K562 (cell line): ENCODE measurements around the gene PRRT1. TPM values are rescaled to one million over a fixed set of nuclear protein-coding genes. Genes with fewer than 3 reads are reported as not detected.

Experiments
- ASH1L ChIP-seq: fragments of 450-650 bp; IDR thresholded peaks from 2 replicates; pipeline ENCODE4 v1.6.1; 2018; ENCODE audit warnings: borderline replicate concordance, mild to moderate bottlenecking, low read depth; ENCODE audit not compliant: partially characterized antibody
- CBFA2T2 ChIP-seq: fragments of 450-650 bp; conservative IDR thresholded peaks from 2 replicates; pipeline ENCODE4 v1.6.1; 2017; ENCODE audit warnings: mild to moderate bottlenecking
- CBX5 ChIP-seq: IDR thresholded peaks from 2 replicates; pipeline ENCODE4 v1.6.1; 2014; ENCODE audit warnings: low read depth, borderline replicate concordance
- CC2D1A ChIP-seq: fragments of 450-650 bp; IDR thresholded peaks from 2 replicates; pipeline ENCODE4 v1.6.1; 2017; ENCODE audit warnings: mild to moderate bottlenecking
- DDX20 ChIP-seq: fragments of 450-650 bp; IDR thresholded peaks from 2 replicates; pipeline ENCODE4 v1.6.1; 2016; ENCODE audit warnings: missing genetic modification characterization, low read depth, mild to moderate bottlenecking, missing compliant biosample characterization, moderate library complexity
- EHMT2 ChIP-seq: fragments of 450-650 bp; IDR thresholded peaks from 2 replicates; pipeline ENCODE4 v1.6.1; 2018; ENCODE audit warnings: antibody characterized with exemption
- GTF2F1 ChIP-seq: IDR thresholded peaks from 2 replicates; pipeline ENCODE4 v1.6.1; 2011; ENCODE audit warnings: low read depth, low read length, improper control_type of control experiment
- IRF2 ChIP-seq: sonication (generic); formaldehyde crosslinking; IDR thresholded peaks from 2 replicates; pipeline ENCODE4 v1.8.1; 2022; ENCODE audit warnings: mild to moderate bottlenecking, missing genetic modification reagents
- NEUROD1 ChIP-seq: fragments of 150-350 bp; IDR thresholded peaks from 2 replicates; pipeline ENCODE4 v1.6.1; 2014; ENCODE audit warnings: borderline replicate concordance, low read length, low read depth; ENCODE audit not compliant: partially characterized antibody
- NFIC ChIP-seq: fragments of 450-650 bp; IDR thresholded peaks from 2 replicates; pipeline ENCODE4 v1.6.1; 2017; ENCODE audit warnings: mild to moderate bottlenecking, inconsistent platforms
- NR4A1 ChIP-seq, 2 experiments: fragments of 250-450 bp in 1 of 2; fragments of 450-650 bp in 1 of 2; sonication (Bioruptor Pico) in 1 of 2; IDR thresholded peaks; 2 replicates each; pipeline versions ENCODE4 v1.4.0 to v1.6.1; 2016 to 2020; ENCODE audit warnings: mild to moderate bottlenecking in 2 of 2, missing compliant biosample characterization in 1 of 2, missing genetic modification characterization in 1 of 2, moderate library complexity in 1 of 2
- SMAD4 ChIP-seq: fragments of 250-450 bp; sonication (Bioruptor Pico); conservative IDR thresholded peaks from 2 replicates; pipeline ENCODE4 v1.8.0; 2021; ENCODE audit warnings: inconsistent platforms, mild to moderate bottlenecking, moderate library complexity
- TAF9B ChIP-seq: fragments of 450-650 bp; IDR thresholded peaks from 2 replicates; pipeline ENCODE4 v1.6.1; 2018; ENCODE audit warnings: mild to moderate bottlenecking; ENCODE audit not compliant: partially characterized antibody
- ZBED1 ChIP-seq: IDR thresholded peaks from 2 replicates; pipeline ENCODE4 v1.6.1; 2014
- ZNF217 ChIP-seq: sonication (generic); formaldehyde crosslinking; IDR thresholded peaks from 2 replicates; pipeline ENCODE4 v1.8.0; 2022; ENCODE audit warnings: mild to moderate bottlenecking, missing genetic modification reagents
- ZNF445 ChIP-seq: fragments of 250-450 bp; sonication (Bioruptor Pico); IDR thresholded peaks from 2 replicates; pipeline ENCODE4 v1.4.0; 2020; ENCODE audit warnings: low read depth, mild to moderate bottlenecking, moderate library complexity
- polyA plus RNA-seq, 8 experiments: library from polyadenylated mRNA; depleted of rRNA in 4 of 8; stranded (reverse) in 5 of 8; unstranded in 3 of 8; fragments of >200 nt; fragmentation: Nextera tagmentation in 2 of 8; fragmentation: Illumina TruSeq in 1 of 8; extraction: Ambion mirVana in 2 of 8; extraction: Trizol in 1 of 8; gene quantifications; 2 replicates each; pipeline versions ENCODE4 v1.2.1 to v1.2.3, GENCODE V29; 2011 to 2014; ENCODE audit warnings: inconsistent platforms in 1 of 8, missing spikeins in 1 of 8
- total RNA-seq, 7 experiments: library from RNA; depleted of rRNA in 6 of 7; stranded (reverse); fragments of >200 nt in 6 of 7; fragmentation: Illumina TruSeq in 2 of 7; extraction: Trizol in 2 of 7; gene quantifications; 2 replicates each; pipeline versions ENCODE4 v1.2.1 to v1.2.3, GENCODE V29; 2011 to 2021; ENCODE audit warnings: low replicate concordance in 1 of 7
- TF ChIP-seq, protein P1 (sequence below): fragments of 450-650 bp; formaldehyde crosslinking; IDR thresholded peaks from 2 replicates; pipeline ENCODE4 v1.4.0; 2020; ENCODE audit warnings: mild to moderate bottlenecking, moderate library complexity
- TF ChIP-seq, protein P2 (sequence below): fragments of 250-450 bp; sonication (Bioruptor Pico); IDR thresholded peaks from 2 replicates; pipeline ENCODE4 v1.8.0; 2022; ENCODE audit warnings: moderate library complexity, mild to moderate bottlenecking, inconsistent platforms
- TF ChIP-seq, protein P3 (sequence below): fragments of 450-650 bp; IDR thresholded peaks from 2 replicates; pipeline ENCODE4 v1.7.1; 2018; ENCODE audit warnings: mild to moderate bottlenecking, low read depth; ENCODE audit not compliant: partially characterized antibody
- TF ChIP-seq, protein P4 (sequence below): sonication (generic); formaldehyde crosslinking; IDR thresholded peaks from 2 replicates; pipeline ENCODE4 v1.8.0; 2022; ENCODE audit warnings: missing genetic modification reagents, mild to moderate bottlenecking, borderline replicate concordance
- TF ChIP-seq, protein P5 (sequence below): sonication (generic); formaldehyde crosslinking; IDR thresholded peaks from 2 replicates; pipeline ENCODE4 v1.8.0; 2022; ENCODE audit warnings: mild to moderate bottlenecking, missing genetic modification reagents

Gene PRRT1
- total and polyA plus RNA-seq, 9 of the 15 experiments (the other 6 are each of a cell fraction or from before 2014, with no cell fraction given): 0.14 to 3.5 (median 0.41) TPM

DNA sequence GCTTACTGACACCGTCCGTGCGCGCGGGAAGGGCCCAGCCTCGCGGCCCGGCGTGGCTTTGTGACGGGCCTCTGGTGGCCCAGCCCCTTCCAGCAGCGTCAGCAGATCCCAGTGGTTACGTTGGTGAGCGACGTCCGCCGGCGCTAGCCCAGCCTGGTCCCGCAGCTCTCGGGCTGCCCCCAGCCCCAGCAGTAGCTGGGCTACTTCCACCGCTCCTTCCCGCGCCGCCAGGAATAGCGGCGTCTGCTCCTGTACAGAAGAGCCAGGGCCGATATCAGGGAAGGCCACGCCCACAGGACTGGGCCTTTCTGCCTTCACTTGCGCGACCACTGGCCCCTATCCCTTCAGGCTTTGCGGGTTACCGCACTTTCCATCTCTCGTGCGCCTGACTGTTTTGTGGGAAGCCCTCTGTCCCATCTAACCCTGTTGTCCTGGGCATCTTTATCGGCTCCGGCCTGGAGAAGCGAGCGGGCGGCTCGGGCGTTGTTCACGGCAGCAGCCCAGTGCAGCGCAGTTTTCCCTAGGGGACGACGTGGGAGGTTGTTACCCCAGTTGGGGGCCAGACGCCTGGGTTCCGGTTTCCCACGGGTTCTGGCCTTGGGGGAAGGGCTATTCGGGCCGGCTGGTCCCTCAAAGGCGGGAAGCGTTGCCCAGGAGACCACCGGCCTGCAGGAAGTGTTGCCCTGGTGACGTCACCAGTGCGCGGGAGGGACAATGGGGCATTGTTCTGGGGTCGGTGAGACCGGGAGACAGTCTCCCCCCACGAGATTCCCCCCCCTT, 44.4 kb upstream of the PRRT1 start (continued):
- TF ChIP-seq SMAD4 (CRISPR knock-in tag) (peak; percentile 74; the same call in 1 of the 2 replicates), TAF9B (peak; percentile 75), DDX20 (tag) (no peak), ZBED1 (no peak; the same call in 1 of the 2 replicates), NFIC (peak; percentile 9; the same call in 1 of the 2 replicates), ZNF445 (CRISPR knock-in tag) (no peak), IRF2 (CRISPR knock-in tag) (no peak), ZNF217 (CRISPR knock-in tag) (no peak), CBX5 (no peak), NR4A1 (CRISPR knock-in tag; IDR thresholded peaks at IDR 0.05) (0 out of 2 replicates have a peak, but pooled peaks have one; percentile 66), NR4A1 (tag; IDR thresholded peaks at IDR 0.05) (peak; percentile 59; the same call in 1 of the 2 replicates), CBFA2T2 (no peak), CC2D1A (no peak), EHMT2 (no peak), ASH1L (no peak), GTF2F1 (no peak), NEUROD1 (peak; percentile 52)
- TF ChIP-seq, protein P1, sequence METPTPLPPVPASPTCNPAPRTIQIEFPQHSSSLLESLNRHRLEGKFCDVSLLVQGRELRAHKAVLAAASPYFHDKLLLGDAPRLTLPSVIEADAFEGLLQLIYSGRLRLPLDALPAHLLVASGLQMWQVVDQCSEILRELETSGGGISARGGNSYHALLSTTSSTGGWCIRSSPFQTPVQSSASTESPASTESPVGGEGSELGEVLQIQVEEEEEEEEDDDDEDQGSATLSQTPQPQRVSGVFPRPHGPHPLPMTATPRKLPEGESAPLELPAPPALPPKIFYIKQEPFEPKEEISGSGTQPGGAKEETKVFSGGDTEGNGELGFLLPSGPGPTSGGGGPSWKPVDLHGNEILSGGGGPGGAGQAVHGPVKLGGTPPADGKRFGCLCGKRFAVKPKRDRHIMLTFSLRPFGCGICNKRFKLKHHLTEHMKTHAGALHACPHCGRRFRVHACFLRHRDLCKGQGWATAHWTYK (CRISPR knock-in tag): peak; percentile 49; the same call in 1 of the 2 replicates
- TF ChIP-seq, protein P2, sequence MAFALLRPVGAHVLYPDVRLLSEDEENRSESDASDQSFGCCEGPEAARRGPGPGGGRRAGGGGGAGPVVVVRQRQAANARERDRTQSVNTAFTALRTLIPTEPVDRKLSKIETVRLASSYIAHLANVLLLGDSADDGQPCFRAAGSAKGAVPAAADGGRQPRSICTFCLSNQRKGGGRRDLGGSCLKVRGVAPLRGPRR: peak; percentile 37; the same call in 1 of the 2 replicates
- TF ChIP-seq, protein P3, sequence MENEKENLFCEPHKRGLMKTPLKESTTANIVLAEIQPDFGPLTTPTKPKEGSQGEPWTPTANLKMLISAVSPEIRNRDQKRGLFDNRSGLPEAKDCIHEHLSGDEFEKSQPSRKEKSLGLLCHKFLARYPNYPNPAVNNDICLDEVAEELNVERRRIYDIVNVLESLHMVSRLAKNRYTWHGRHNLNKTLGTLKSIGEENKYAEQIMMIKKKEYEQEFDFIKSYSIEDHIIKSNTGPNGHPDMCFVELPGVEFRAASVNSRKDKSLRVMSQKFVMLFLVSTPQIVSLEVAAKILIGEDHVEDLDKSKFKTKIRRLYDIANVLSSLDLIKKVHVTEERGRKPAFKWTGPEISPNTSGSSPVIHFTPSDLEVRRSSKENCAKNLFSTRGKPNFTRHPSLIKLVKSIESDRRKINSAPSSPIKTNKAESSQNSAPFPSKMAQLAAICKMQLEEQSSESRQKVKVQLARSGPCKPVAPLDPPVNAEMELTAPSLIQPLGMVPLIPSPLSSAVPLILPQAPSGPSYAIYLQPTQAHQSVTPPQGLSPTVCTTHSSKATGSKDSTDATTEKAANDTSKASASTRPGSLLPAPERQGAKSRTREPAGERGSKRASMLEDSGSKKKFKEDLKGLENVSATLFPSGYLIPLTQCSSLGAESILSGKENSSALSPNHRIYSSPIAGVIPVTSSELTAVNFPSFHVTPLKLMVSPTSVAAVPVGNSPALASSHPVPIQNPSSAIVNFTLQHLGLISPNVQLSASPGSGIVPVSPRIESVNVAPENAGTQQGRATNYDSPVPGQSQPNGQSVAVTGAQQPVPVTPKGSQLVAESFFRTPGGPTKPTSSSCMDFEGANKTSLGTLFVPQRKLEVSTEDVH: peak; percentile 83
- TF ChIP-seq, protein P4, sequence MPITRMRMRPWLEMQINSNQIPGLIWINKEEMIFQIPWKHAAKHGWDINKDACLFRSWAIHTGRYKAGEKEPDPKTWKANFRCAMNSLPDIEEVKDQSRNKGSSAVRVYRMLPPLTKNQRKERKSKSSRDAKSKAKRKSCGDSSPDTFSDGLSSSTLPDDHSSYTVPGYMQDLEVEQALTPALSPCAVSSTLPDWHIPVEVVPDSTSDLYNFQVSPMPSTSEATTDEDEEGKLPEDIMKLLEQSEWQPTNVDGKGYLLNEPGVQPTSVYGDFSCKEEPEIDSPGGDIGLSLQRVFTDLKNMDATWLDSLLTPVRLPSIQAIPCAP (CRISPR knock-in tag): no peak; the same call in 1 of the 2 replicates
- TF ChIP-seq, protein P5, sequence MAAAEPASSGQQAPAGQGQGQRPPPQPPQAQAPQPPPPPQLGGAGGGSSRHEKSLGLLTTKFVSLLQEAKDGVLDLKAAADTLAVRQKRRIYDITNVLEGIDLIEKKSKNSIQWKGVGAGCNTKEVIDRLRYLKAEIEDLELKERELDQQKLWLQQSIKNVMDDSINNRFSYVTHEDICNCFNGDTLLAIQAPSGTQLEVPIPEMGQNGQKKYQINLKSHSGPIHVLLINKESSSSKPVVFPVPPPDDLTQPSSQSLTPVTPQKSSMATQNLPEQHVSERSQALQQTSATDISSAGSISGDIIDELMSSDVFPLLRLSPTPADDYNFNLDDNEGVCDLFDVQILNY (CRISPR knock-in tag): peak; percentile 83; the same call in 1 of the 2 replicates
